NCI-H2227 (cell line): ENCODE data around the gene FOSL2.

Source experiments
- DNase-seq: peaks from one replicate; lab custom pipeline; 2025; ENCODE audit not compliant: unreplicated experiment; lab: John Stamatoyannopoulos, UW

Gene FOSL2

DNA sequence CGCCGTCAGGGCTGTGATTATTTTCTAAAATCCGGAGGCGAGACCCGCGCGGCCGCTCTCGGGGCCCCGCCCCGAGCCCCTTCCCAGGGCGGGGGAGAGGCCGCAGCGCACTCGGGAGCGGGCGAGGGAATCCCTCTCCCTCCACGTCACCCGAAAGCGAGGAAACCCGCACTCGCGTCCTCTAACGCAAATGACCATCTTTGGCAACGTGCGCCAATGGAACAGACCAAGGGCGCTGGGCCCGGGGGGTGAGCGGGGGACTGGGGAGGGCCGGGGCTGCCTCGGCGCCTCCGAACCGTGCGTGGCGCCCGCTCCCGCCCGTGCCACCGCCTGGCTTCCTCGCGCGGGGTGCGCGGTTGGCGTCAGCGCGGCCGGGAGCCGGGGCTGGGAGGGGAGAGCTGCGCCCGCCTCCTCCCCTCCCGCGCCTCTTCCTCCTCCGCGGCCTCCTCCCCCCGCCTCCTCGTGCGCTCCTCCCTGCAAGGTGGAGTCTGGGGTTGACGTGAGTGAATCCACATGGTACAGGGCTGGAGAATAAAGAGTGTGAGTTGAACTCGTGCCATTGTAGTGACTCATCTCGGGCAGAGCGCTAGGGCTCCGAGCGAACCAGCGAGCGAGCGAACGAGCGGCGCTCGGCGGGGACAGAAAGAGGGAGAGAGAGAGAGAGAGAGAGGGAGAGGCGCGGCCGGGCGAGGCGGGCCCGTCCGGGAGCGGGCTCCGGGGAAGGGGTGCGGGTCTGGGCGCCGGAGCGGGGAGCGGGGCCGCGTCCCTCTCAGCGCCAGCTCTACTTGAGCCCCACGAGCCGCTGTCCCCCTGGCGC, at the start of gene FOSL2:
Gene FOSL2 (plus strand): TSS at position 562 of the 817 bp plus-strand sequence. CDS start 863 bp downstream, outside the sequence.
- peak; percentile 97 for DNase-seq

DNA sequence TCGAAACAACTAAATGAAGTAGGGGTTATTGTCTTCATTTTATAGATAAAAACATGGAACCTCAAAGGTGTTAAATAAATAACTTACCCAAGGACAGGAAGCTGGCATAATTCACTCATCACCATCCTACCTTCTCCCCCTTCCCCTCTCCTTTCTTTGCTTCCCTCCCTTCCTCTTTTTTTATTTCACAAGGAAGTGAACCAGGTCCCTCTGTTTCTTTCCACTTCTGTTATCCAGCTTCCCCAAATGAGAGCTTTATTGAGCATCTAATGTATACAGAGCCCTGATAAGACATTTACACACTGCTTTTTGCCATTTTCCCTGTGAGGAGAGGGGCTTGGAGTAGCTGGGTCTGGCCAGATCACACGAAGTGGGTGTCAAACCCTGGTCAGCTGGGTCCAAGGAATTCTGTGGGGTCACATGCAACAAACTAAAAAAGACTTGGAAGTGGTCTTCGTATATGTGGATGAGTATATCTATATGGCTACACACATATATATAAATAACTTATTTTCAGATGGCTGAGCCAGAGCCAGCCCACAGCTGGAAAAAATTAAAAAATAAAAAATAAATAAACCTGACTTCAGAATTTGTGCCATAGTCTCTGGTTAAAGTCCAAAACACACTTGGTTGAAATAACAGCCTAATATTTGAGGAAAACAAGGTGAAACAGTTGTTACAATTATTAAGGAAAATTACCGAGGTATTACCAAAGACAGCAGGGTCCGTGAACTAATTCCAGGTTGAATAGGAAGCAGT, 49.3 kb upstream of the FOSL2 start:
- DNase-seq: no peak

DNA sequence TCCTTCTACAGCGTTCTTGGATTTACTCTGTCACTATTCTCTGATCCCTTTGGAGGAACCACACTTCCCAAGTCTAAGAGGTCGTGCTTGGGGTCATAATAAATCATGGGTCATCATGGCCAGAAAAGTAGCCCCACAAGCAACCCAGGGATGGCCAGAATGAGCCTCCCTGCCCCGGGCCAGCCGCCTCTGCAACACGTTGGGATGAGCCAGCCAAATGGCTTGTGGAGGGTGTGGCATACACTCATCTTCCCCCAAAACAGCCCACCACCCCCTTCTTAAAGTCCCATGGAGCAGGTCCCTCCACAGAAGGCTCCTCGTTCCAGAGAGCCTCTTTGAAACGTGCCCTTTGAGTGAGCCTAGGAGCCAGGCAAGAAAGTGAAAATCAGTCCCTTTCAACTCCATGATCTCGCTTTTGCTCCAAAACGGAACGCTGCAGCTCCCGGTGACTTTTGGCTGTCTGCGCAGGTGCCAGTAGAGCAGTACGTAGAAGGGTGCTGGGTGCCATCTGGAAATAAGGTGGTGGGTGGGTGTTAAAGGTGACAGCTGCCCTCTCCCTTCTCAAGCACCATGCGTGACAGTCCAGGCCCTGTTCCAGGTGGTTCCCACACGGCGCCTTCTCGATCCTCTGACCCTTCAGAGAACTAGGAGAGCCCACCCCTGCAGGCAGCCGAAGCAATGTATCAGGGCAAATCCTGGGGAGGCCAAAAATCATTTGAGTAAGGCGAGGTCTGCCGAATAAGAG, 48.5 kb upstream of the FOSL2 start:
- no peak for DNase-seq

GRCh38 chr2:28344756-28345373, 47.8 kb upstream of the FOSL2 start:
- DNase-seq: no peak

GRCh38 chr2:28345619-28346018, 47.0 kb upstream of the FOSL2 start:
- no peak for DNase-seq

DNA sequence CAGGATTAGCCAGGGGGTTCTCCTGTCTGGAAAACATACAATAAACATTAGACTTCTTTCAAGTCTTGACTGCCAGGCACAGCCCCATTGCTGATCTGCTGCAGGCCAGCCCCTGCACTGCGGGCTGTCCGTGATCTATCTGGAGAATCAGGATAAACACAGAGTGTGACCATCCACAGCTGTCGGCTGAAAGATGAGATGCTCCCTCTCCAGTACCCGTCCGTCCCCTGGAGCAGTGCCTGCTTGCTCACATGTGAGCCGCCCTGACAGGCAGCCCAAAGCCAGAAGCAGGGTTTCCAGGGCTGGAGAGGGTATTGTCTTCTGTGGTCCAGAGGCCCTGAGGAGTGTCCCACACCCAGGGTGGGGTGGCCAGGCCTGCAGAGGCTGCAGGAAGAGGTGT, 46.1 kb upstream of the FOSL2 start:
- DNase-seq: no peak

- no peak for DNase-seq
These were observed 45.5 kb upstream of the FOSL2 start for GRCh38 chr2:28347193-28347592.

- DNase-seq: no peak
These were observed 45.1 kb upstream of the FOSL2 start for GRCh38 chr2:28347596-28347995.

- no peak for DNase-seq
These were observed 44.5 kb upstream of the FOSL2 start for GRCh38 chr2:28348149-28348567.

DNA sequence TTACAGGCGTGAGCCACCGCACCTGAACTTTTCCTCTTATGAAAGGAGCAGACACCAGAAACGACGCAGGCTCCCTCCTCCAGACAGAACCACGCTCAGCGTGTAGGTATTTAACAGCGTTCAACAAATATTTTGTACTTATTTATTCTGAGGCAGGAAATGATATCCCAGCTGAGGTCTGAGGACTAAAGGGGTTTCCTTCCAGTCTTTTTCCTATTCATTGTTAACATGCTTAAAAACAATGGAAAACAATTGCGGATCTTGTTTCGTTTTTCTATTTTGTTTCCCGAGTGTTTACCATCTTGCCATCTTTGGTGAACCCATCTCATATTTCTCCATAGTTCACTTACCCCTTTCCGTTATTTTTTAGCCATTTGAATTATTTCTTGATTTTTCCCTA, 43.7 kb upstream of the FOSL2 start:
- no peak for DNase-seq

GRCh38 chr2:28349546-28350165, 43.0 kb upstream of the FOSL2 start:
- no peak for DNase-seq

GRCh38 chr2:28350196-28350595, 42.5 kb upstream of the FOSL2 start:
- DNase-seq: no peak

- no peak for DNase-seq
These were observed 41.8 kb upstream of the FOSL2 start for GRCh38 chr2:28350791-28351285.

DNA sequence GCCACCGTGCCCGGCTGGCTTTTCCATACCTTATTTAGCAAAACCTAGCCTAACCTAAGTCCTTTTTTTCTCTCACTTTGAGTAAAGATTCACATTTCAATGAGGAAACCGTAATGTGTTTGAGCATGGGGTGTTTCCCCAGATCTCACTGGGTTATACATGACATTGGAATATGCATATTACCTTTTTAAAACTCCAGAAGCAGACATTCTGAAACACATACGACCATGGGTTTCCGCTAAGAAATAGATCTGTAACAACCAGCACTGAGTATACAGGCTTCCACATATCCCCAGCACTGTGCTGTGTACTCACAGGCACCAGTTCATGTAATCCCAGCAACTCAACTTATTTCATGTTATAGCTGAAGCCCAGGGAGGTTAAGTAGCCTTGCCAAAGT, 41.0 kb upstream of the FOSL2 start:
- DNase-seq: no peak

DNA sequence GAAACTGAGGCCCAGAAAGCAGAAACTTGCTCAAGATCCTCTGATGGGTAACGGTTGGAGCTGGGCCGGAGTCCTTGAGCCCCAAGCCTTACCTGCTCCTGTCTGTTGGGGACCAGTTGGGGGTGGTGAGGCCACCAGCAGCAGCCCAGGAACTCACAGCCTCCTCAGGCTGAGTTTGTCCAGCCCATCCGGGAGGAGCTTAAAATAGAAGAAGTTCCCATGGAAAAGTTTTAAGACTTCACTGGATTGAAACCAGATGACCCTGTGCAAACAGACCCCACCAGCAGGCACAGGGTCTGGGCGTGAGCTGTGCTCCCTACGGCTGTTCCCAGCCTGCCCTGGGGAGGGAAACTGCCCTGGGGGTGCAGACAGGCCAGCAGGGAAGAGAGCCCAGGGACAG, 40.6 kb upstream of the FOSL2 start:
- DNase-seq: no peak

- DNase-seq: no peak
These were observed 40.0 kb upstream of the FOSL2 start for GRCh38 chr2:28352610-28353195.

DNA sequence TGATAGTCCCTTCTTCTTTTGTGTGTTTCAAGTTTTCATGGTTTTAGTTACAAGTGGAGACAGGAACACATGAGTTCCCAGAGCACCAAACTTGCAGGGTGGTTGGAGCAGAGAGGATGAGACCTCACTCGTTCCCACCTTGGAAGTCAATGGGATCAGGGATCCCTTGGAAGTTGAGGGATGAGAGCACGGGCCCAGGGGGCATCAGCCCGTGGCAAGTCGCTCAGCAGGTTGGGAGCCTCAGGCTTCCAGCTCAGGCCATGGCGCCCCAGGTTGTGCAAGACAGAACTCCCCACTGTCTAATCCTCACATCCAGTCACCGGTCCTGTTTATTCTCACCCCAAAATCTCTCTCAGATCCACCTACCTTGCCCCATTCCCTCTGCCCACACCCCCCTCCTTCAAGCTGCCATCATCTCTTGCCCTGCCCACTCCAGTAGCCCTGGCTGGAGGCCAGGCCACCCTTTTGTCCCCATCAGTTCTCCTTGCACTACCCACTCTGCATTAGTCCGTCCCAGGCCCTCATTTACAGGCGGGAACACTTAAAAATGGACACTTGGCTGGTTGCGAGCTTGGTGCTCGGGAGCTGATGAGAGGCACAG, 37.6 kb upstream of the FOSL2 start:
- no peak for DNase-seq

DNA sequence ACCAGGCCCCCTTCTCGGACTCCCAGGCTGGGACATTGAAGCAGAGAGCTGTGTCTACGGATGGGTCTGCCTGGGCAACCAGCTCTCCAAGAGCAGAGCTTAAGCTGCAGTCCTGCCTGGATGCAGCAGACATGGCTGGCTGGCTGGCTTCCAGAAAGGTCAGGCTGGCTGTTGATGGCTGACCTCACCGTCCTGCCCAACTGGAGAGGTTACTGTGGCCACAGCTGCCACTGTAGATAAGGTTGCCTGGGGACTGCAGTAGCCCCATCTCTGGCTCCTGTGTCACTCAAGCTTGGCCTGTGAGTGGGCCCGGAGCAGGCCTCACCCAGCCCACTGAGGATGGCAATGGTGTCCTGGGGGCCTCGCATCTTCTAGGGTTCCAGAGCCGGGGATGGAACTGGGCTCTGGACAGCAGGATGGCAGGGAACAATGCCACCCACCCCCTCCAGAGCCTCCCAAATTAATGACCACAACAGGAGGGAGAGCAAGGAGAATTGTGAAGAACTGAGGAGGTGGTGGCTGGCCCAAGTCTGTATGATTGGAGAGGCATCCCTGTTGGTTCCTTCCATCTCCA, 37.0 kb upstream of the FOSL2 start:
- DNase-seq: no peak

GRCh38 chr2:28356095-28356911, 36.4 kb upstream of the FOSL2 start:
- no peak for DNase-seq
